ENCODE measurements around the gene EPS8L1. TPM values are rescaled to one million over a fixed set of nuclear protein-coding genes. Genes with fewer than 3 reads are reported as not detected.

The EPS8L1 gene
- total RNA-seq, 1 donor from 2014 or later = 0.88 TPM

- Histone ChIP-seq H3K27ac (replicated peaks) (peak overlapping the region; percentile 95), H3K36me3 (peaks cover 28% of the 10 kb centered on the region), H3K27me3 (ENCODE audit: low read depth) (no peaks in the 10 kb centered on the region), H3K9me3 (replicated peaks) (no peaks in the 10 kb centered on the region), H3K4me1 (peaks cover 73% of the 10 kb centered on the region), H3K4me3 (peak overlapping the region; percentile 98)
- intact Hi-C loops (cut with micrococcal nuclease) = no loop called here
- peak; percentile 93 for DNase-seq
- TF ChIP-seq CTCF (IDR thresholded peaks at IDR 0.05; ENCODE audit: borderline replicate concordance) = no peak
Observed at GRCh38 chr19:55113570-55114039, 37.9 kb downstream of the EPS8L1 start.

- peaks cover 73% of the 10 kb centered on the region for H3K4me1 ChIP-seq
- TF ChIP-seq CTCF (IDR thresholded peaks at IDR 0.05; ENCODE audit: borderline replicate concordance) = no peak
Observed at GRCh38 chr19:55114566-55115145, 39.0 kb downstream of the EPS8L1 start.

GRCh38 chr19:55115446-55116065, 39.9 kb downstream of the EPS8L1 start:
- H3K4me1 ChIP-seq = peaks cover 73% of the 10 kb centered on the region
- H3K4me3 ChIP-seq = peak overlapping the region; percentile 98
- H3K27ac ChIP-seq (replicated peaks) = peak overlapping the region; percentile 95
- intact Hi-C loops (cut with micrococcal nuclease) = no loop called here
- no peak for DNase-seq
- peaks cover 11% of the 10 kb centered on the region for H3K36me3 ChIP-seq
- no peaks in the 10 kb centered on the region for H3K27me3 ChIP-seq (ENCODE audit: low read depth)
- H3K9me3 ChIP-seq (replicated peaks) = no peaks in the 10 kb centered on the region
- TF ChIP-seq CTCF (IDR thresholded peaks at IDR 0.05; ENCODE audit: borderline replicate concordance) = no peak

More at GRCh38 chr19:55114566-55115145, 39.0 kb downstream of the EPS8L1 start:
- H3K9me3 ChIP-seq (replicated peaks) = no peaks in the 10 kb centered on the region
- H3K36me3 ChIP-seq = peaks cover 19% of the 10 kb centered on the region
- no peaks in the 10 kb centered on the region for H3K27me3 ChIP-seq (ENCODE audit: low read depth)
- H3K4me3 ChIP-seq = peak overlapping the region; percentile 98
- DNase-seq = no peak
- intact Hi-C loops (cut with micrococcal nuclease) = no loop called here
- H3K27ac ChIP-seq (replicated peaks) = peak overlapping the region; percentile 95

GRCh38 chr19:55116232-55116858, 40.7 kb downstream of the EPS8L1 start:
- intact Hi-C loops (cut with micrococcal nuclease) = no loop called here
- peak overlapping the region; percentile 98 for H3K4me3 ChIP-seq
- H3K27ac ChIP-seq (replicated peaks) = peak overlapping the region; percentile 95
- peaks cover 9% of the 10 kb centered on the region for H3K36me3 ChIP-seq
- no peaks in the 10 kb centered on the region for H3K9me3 ChIP-seq (replicated peaks)
- H3K27me3 ChIP-seq (ENCODE audit: low read depth) = no peaks in the 10 kb centered on the region
- H3K4me1 ChIP-seq = peaks cover 69% of the 10 kb centered on the region
- DNase-seq = peak; percentile 74
- no peak for TF ChIP-seq CTCF (IDR thresholded peaks at IDR 0.05; ENCODE audit: borderline replicate concordance)

- Histone ChIP-seq H3K9me3 (replicated peaks) (no peaks in the 10 kb centered on the region), H3K4me3 (peak within 1 kb of the TSS; percentile 98), H3K36me3 (peaks cover 6% of the 10 kb centered on the region), H3K27ac (replicated peaks) (peak within 1 kb of the TSS; percentile 95), H3K4me1 (peaks cover 62% of the 10 kb centered on the region), H3K27me3 (ENCODE audit: low read depth) (no peaks in the 10 kb centered on the region)
- no peak for TF ChIP-seq CTCF (IDR thresholded peaks at IDR 0.05; ENCODE audit: borderline replicate concordance)
- DNase-seq = no peak
- intact Hi-C loops (cut with micrococcal nuclease) = no loop called here
Observed at GRCh38 chr19:55116859-55117662, 41.4 kb downstream of the EPS8L1 start, which contains the start of gene PPP1R12C. TSS of gene PPP1R12C (minus strand) at chr19:55117637. CDS start at chr19:55117543, 94 bp downstream.

All from left ventricle myocardium inferior (tissue), 1 donor.